Calu3 (cell line): ENCODE data around the gene AKAP13. TPM values are rescaled to one million over a fixed set of nuclear protein-coding genes. Genes with fewer than 3 reads are reported as not detected.
A peak's percentile ranks its signal among the peaks of the same experiment; 100 is the strongest.

Experiments
- BruUV-seq: library from RNA; stranded (reverse); fragments of 400-500 nt; replicated peaks from 2 replicates; lab custom pipeline; 2021; lab: Mats Ljungman, UMichigan
- CTCF ChIA-PET: fragments of 300-600 bp; sonication (Branson Sonifier 250); formaldehyde crosslinking; loops from one replicate; lab custom pipeline; 2022; ENCODE audit warnings: antibody characterized with exemption; lab: Charles Lee
- DNase-seq: peaks from one replicate; pipeline ENCODE4 v3.0.0; 2022
- H3K27ac Mint-ChIP-seq: one replicate; pipeline ENCODE4 v1.8.0; 2022; ENCODE audit warnings: mixed read lengths; ENCODE audit not compliant: unreplicated experiment
- H3K27me3 Mint-ChIP-seq: one replicate; pipeline ENCODE4 v1.8.0; 2022; ENCODE audit warnings: mixed read lengths; ENCODE audit not compliant: unreplicated experiment
- H3K36me3 Mint-ChIP-seq: one replicate; pipeline ENCODE4 v1.8.0; 2022; ENCODE audit warnings: mild to moderate bottlenecking, moderate library complexity, mixed read lengths; ENCODE audit not compliant: insufficient read depth, unreplicated experiment
- H3K4me1 Mint-ChIP-seq: one replicate; pipeline ENCODE4 v1.8.0; 2022; ENCODE audit warnings: mild to moderate bottlenecking, low read depth, mixed read lengths; ENCODE audit not compliant: unreplicated experiment
- H3K4me3 Mint-ChIP-seq: one replicate; pipeline ENCODE4 v1.8.0; 2022; ENCODE audit warnings: mild to moderate bottlenecking, low read depth, moderate library complexity, mixed read lengths; ENCODE audit not compliant: unreplicated experiment
- H3K9me3 Mint-ChIP-seq: one replicate; pipeline ENCODE4 v1.8.0; 2022; ENCODE audit warnings: low read depth, mixed read lengths; ENCODE audit not compliant: unreplicated experiment
- CTCF ChIP-seq: fragments of 200-600 bp; IDR thresholded peaks from one replicate; pipeline ENCODE4 v1.8.0; 2022; ENCODE audit warnings: antibody characterized with exemption; ENCODE audit not compliant: unreplicated experiment
- intact Hi-C: fragments of 100-400 bp; cut with micrococcal nuclease; formaldehyde crosslinking; loops from one replicate; pipeline ENCODE4 v1.10.0; 2022; ENCODE audit not compliant: unreplicated experiment
- total RNA-seq: library from RNA; stranded (reverse); gene quantifications from 2 replicates; pipeline ENCODE4 v1.2.3, GENCODE V29; 2022

Gene AKAP13
- total RNA-seq, 1 experiment from 2014 or later: 145 TPM

GRCh38 chr15:85609492-85609891 lies 229.1 kb downstream of the AKAP13 start:
- Mint-ChIP-seq H3K9me3 (no peaks in the 10 kb centered on the region), H3K4me1 (peaks cover 9% of the 10 kb centered on the region), H3K36me3 (peaks cover 8% of the 10 kb centered on the region), H3K27ac (no peak overlapping the region), H3K4me3 (no peak overlapping the region), H3K27me3 (no peaks in the 10 kb centered on the region)
- intact Hi-C loops: no loop called here
- TF ChIP-seq CTCF: no peak
- no peak for DNase-seq
- no TSS peak for BruUV-seq
- CTCF ChIA-PET: no interaction called here

DNA sequence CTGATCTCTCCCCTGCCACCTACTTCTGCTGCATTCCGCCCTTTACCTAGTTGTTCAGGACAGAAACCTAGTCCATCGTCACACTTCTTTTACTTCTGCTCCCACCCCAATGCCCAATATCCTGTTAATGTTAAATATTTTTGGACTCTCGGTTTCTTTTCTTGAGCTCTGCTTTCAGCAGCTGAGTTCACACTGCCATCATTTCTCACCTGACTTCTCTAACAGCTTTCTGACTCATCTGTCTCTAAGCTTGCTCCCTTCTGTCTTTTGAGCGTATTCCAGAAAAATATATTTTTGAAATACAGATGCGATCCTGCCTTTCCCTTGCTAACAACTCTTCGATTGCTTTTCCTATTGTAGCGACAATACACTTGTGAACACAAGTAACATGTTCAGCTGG lies 231.0 kb downstream of the AKAP13 start:
- TF ChIP-seq CTCF: no peak
- H3K4me1 Mint-ChIP-seq: peaks cover 27% of the 10 kb centered on the region
- H3K27ac Mint-ChIP-seq: no peak overlapping the region
- CTCF ChIA-PET: no interaction called here
- H3K27me3 Mint-ChIP-seq: no peaks in the 10 kb centered on the region
- no TSS peak for BruUV-seq
- intact Hi-C loops: loop anchor here (10.0 kb wide), 1 partner anchor 317 kb away; no protein-coding TSS in a partner anchor
- H3K9me3 Mint-ChIP-seq: no peaks in the 10 kb centered on the region
- H3K36me3 Mint-ChIP-seq: no peaks in the 10 kb centered on the region
- H3K4me3 Mint-ChIP-seq: no peak overlapping the region
- no peak for DNase-seq

DNA sequence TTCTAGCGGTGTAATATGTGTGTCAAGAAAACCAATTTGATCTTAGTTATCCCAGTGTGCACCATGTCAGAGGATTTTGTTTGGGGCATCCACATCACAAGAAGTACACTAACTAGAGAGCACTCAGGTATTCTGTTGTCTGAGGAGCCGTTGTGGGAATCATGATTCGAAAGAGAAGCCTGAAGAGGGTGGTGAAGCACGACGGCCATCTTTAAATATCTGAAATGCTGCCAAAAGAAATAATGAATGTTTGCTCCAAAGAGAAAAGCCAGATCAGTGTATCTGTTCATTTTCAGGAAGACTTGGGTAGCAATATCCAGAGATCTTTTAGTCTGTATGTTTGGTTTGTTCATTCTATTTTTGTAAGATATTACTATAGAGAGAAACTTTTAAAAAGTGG lies 233.7 kb downstream of the AKAP13 start:
- Mint-ChIP-seq H3K4me1 (peaks cover 29% of the 10 kb centered on the region), H3K4me3 (no peak overlapping the region), H3K36me3 (no peaks in the 10 kb centered on the region), H3K9me3 (no peaks in the 10 kb centered on the region), H3K27ac (no peak overlapping the region), H3K27me3 (no peaks in the 10 kb centered on the region)
- DNase-seq: no peak
- no TSS peak for BruUV-seq
- intact Hi-C loops: loop anchor here (2.0 to 10.0 kb wide), 2 partner anchors 17 to 319 kb away; no protein-coding TSS in a partner anchor
- CTCF ChIA-PET: interaction anchor here (0.6 kb wide), 1 partner anchor 67 kb away, joined by 5 read pairs; no protein-coding TSS in a partner anchor
- no peak for TF ChIP-seq CTCF

- Mint-ChIP-seq H3K27me3 (no peaks in the 10 kb centered on the region), H3K4me3 (no peak overlapping the region), H3K4me1 (peaks cover 28% of the 10 kb centered on the region), H3K27ac (peak overlapping the region; percentile 9), H3K9me3 (no peaks in the 10 kb centered on the region), H3K36me3 (no peaks in the 10 kb centered on the region)
- peak; percentile 40 for DNase-seq
- BruUV-seq: no TSS peak
- intact Hi-C loops: loop anchor here (2.0 to 10.0 kb wide), 2 partner anchors 19 to 321 kb away; no protein-coding TSS in a partner anchor
- peak; percentile 67 for TF ChIP-seq CTCF
- CTCF ChIA-PET: no interaction called here
Observed at GRCh38 chr15:85615930-85616329, 235.5 kb downstream of the AKAP13 start.
